Chondrocyte (in vitro differentiated cells): ENCODE data around the gene MAD1L1. TPM values are rescaled to one million over a fixed set of nuclear protein-coding genes. Genes with fewer than 3 reads are reported as not detected.
A peak's percentile ranks its signal among the peaks of the same experiment; 100 is the strongest.

Source experiments
- DNase-seq: peaks from one replicate; pipeline ENCODE4 v3.0.0; 2021; ENCODE audit warnings: mixed read lengths, low spot score
- H3K27ac Mint-ChIP-seq: one replicate; pipeline ENCODE4 v1.8.0; 2021; ENCODE audit warnings: mild to moderate bottlenecking, moderate library complexity, mixed read lengths; ENCODE audit not compliant: unreplicated experiment
- H3K27me3 Mint-ChIP-seq: 2 replicates; pipeline ENCODE4 v1.8.0; 2021; ENCODE audit warnings: low read depth, mixed read lengths
- H3K36me3 Mint-ChIP-seq: 2 replicates; pipeline ENCODE4 v1.8.0; 2021; ENCODE audit warnings: low read depth, mixed read lengths
- H3K4me1 Mint-ChIP-seq: 2 replicates; pipeline ENCODE4 v1.8.0; 2021; ENCODE audit warnings: low read depth, mild to moderate bottlenecking, mixed read lengths
- H3K4me3 Mint-ChIP-seq: one replicate; pipeline ENCODE4 v1.8.0; 2021; ENCODE audit warnings: mild to moderate bottlenecking, moderate library complexity, mixed read lengths; ENCODE audit not compliant: unreplicated experiment
- H3K9me3 Mint-ChIP-seq: 2 replicates; pipeline ENCODE4 v1.8.0; 2021; ENCODE audit warnings: low read depth, mixed read lengths
- CTCF ChIP-seq: fragments of 200-600 bp; sonication (generic); IDR thresholded peaks from 2 replicates; pipeline ENCODE4 v1.5.0; 2021; ENCODE audit warnings: antibody characterized with exemption, mild to moderate bottlenecking, moderate library complexity
- total RNA-seq: library from RNA; stranded (reverse); gene quantifications from 3 replicates; pipeline ENCODE4 v1.2.1, GENCODE V29; 2021

MAD1L1 gene
- total RNA-seq, 1 donor from 2014 or later, result 22.7 TPM

GRCh38 chr7:1886361-1887064, 346.2 kb downstream of the MAD1L1 start:
- Mint-ChIP-seq H3K27ac (no peak overlapping the region), H3K27me3 (no peaks in the 10 kb centered on the region), H3K36me3 (peaks cover 2% of the 10 kb centered on the region), H3K4me1 (peaks cover 16% of the 10 kb centered on the region), H3K4me3 (no peak overlapping the region), H3K9me3 (no peaks in the 10 kb centered on the region)
- DNase-seq, result peak; percentile 81
- no peak for TF ChIP-seq CTCF

GRCh38 chr7:1885465-1886226, 347.1 kb downstream of the MAD1L1 start:
- no peaks in the 10 kb centered on the region for H3K9me3 Mint-ChIP-seq
- H3K27ac Mint-ChIP-seq, result no peak overlapping the region
- H3K27me3 Mint-ChIP-seq, result no peaks in the 10 kb centered on the region
- TF ChIP-seq CTCF, result no peak
- peaks cover 2% of the 10 kb centered on the region for H3K36me3 Mint-ChIP-seq
- DNase-seq, result peak; percentile 86
- no peak overlapping the region for H3K4me3 Mint-ChIP-seq
- peaks cover 16% of the 10 kb centered on the region for H3K4me1 Mint-ChIP-seq

GRCh38 chr7:1884583-1885350, 348.0 kb downstream of the MAD1L1 start:
- no peak for TF ChIP-seq CTCF
- peak; percentile 85 for DNase-seq
- H3K4me3 Mint-ChIP-seq, result no peak overlapping the region
- peaks cover 16% of the 10 kb centered on the region for H3K4me1 Mint-ChIP-seq
- H3K27me3 Mint-ChIP-seq, result no peaks in the 10 kb centered on the region
- no peaks in the 10 kb centered on the region for H3K9me3 Mint-ChIP-seq
- peaks cover 2% of the 10 kb centered on the region for H3K36me3 Mint-ChIP-seq
- no peak overlapping the region for H3K27ac Mint-ChIP-seq

GRCh38 chr7:1883834-1884582, 348.7 kb downstream of the MAD1L1 start:
- Mint-ChIP-seq H3K9me3 (no peaks in the 10 kb centered on the region), H3K27me3 (no peaks in the 10 kb centered on the region), H3K4me3 (no peak overlapping the region), H3K27ac (no peak overlapping the region), H3K4me1 (peaks cover 16% of the 10 kb centered on the region), H3K36me3 (peaks cover 2% of the 10 kb centered on the region)
- TF ChIP-seq CTCF, result peak; percentile 16
- peak; percentile 86 for DNase-seq
